ENCODE measurements around the gene AGPAT4.

Gene AGPAT4

DNA sequence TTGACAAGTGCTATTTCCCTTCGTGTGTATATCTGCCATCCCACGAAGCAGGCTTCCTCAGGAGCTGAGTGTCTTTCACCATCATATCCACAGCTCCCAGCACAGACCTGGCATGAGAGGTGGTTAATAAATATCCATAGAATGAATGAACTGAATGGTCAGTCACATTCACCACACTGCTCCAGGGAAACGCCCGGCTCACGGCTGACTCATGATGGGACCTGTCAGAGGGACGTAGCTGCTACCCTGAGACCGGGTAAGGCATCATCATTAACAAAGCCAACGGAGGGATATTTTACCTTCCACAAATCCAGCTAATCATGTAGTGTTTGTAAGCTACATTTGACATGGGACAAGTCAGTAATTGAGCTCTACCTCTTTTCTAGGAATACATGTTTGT is 12.5 kb downstream of the AGPAT4 start:
- DNase-seq (ENCODE audit: insufficient read length, low spot score), result no peak
- TF ChIP-seq, protein P1, sequence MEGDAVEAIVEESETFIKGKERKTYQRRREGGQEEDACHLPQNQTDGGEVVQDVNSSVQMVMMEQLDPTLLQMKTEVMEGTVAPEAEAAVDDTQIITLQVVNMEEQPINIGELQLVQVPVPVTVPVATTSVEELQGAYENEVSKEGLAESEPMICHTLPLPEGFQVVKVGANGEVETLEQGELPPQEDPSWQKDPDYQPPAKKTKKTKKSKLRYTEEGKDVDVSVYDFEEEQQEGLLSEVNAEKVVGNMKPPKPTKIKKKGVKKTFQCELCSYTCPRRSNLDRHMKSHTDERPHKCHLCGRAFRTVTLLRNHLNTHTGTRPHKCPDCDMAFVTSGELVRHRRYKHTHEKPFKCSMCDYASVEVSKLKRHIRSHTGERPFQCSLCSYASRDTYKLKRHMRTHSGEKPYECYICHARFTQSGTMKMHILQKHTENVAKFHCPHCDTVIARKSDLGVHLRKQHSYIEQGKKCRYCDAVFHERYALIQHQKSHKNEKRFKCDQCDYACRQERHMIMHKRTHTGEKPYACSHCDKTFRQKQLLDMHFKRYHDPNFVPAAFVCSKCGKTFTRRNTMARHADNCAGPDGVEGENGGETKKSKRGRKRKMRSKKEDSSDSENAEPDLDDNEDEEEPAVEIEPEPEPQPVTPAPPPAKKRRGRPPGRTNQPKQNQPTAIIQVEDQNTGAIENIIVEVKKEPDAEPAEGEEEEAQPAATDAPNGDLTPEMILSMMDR (IDR thresholded peaks at IDR 0.05; ENCODE audit: insufficient read depth, missing control alignments), result no peak
- no peak for FAIRE-seq

DNA sequence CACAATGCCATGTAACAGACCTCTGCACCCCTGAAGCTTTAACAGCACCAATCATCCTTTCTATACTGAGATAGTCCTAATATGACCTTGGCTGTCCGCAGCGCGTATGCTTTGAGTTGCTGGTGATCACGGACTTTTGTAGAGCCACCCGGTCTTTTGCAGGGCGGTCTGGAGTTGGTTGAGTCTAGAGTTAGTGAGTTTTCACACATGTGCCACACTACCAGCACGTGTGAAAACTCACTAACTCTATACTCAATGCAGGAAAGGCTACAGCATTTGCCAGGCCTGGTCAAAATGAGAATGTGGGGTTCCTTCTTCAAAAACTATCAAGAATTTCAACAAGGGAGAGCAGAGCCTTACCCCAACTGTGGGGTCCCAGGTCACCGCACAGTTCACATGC is 14.6 kb downstream of the AGPAT4 start:
- DNase-seq (ENCODE audit: insufficient read length, low spot score), result no peak
- TF ChIP-seq, protein P1 (IDR thresholded peaks at IDR 0.05; ENCODE audit: insufficient read depth, missing control alignments), result no peak
- FAIRE-seq, result no peak

DNA sequence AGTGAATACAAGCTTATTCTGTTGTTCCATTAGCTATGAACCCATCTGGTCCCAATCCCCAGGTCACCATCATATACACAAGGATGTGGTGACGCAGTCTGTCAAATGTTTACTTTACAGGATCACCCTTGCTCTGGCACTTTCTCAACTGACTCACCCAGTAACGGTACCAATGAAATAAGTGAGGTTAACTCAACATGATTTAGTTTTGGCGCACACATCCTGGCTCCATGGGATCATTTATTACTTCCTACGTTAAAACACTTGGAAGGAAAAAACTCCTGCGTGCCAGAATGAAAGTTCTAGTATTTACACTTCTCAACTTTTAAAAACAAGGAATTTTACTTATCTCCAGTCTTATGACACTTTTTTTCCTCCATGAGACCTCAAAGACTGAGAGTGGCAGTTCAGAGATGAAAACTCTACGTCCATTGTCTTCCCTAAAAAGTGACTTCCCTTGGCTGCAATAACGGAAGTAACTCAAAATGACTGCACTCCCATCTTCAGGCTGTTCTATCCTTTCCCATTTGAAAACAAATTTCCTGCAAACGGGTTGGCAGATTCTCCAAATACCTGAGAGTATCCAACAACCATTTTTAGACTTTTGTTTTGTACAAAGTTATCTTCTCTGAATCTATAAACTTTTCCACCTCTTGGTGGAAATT is 15.9 kb downstream of the AGPAT4 start:
- DNase-seq (ENCODE audit: insufficient read length, low spot score) (no peak), FAIRE-seq (no peak)
- TF ChIP-seq, protein P1 (IDR thresholded peaks at IDR 0.05; ENCODE audit: insufficient read depth, missing control alignments), result no peak

DNA sequence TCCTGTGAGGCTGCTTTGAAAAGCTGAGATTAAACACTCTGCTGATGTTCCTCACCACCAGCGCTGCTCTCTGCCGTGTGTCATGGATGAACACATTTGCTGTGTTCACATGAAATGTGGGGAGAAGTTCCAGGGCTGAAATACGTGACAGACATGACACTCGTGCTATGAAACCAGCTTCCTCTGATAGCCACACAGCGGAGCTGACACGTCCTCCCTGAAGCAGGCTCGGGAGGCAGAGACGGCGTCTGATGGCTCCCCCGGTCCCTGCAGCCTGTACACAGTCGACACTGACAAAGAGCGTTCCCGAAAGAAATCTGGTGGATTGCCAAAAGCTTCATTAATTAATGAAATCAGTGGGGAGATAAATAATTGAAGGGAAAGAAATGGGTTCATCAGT is 17.5 kb downstream of the AGPAT4 start:
- FAIRE-seq (no peak), DNase-seq (ENCODE audit: insufficient read length, low spot score) (no peak)
- TF ChIP-seq, protein P1 (IDR thresholded peaks at IDR 0.05; ENCODE audit: insufficient read depth, missing control alignments), result no peak

DNA sequence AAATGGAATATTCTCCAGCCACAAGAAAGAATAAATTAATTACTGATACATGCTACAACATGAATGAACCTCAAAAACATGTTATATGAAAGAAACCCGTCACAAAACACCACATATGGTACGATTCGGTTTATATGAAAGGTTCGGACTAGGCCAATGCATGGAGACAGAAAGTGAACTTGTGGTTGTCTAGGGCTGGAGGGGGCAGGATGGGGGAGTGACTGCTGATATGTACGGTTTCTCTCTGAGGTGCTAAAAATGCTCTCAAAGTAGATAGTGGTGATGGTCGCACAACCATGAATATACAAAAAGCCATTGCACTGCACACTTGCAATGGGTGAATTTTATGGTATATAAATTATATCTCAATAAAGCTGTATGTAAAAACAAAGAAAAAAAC is 18.3 kb downstream of the AGPAT4 start:
- no peak for FAIRE-seq
- TF ChIP-seq, protein P1 (IDR thresholded peaks at IDR 0.05; ENCODE audit: insufficient read depth, missing control alignments), result no peak
- no peak for DNase-seq (ENCODE audit: insufficient read length, low spot score)

DNA sequence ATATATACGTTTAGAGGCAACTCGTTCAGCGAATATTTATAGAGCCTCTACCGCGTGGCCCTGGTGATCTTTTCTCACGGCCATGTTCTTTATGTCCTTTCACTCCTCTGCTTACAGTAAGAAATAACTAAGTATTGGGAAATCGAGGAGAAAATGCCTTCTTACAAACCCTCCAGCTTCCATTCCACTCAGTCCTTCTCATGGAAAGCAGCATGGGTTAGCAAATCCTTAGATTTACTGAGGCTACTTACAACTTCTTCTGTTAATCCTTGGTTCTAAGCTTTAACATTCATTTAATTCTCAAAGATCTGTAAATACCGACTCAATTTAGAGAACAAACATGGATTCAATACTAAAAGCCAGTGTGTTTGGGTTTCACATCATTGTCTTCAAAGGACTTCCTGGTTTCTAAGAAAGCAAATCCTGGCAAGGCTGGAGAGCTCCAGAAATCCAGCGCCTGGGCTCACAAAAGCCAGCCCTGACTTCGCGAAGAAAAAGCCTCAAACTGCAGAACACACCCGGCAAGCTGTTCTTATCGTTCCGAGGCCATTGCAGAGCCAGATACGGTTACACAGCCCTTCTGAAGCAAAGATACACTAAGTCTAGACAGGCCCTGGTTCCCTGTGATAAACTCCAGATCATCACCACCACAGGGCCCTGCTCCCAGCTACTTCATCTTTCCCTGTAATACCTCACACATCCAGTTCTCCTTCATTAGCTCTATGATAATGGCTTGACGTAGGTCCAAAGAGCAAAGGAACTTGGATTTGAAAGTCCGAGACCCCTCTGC is 19.2 kb downstream of the AGPAT4 start:
- DNase-seq (ENCODE audit: insufficient read length, low spot score) (no peak), FAIRE-seq (no peak)
- TF ChIP-seq, protein P1 (IDR thresholded peaks at IDR 0.05; ENCODE audit: insufficient read depth, missing control alignments), result no peak

DNA sequence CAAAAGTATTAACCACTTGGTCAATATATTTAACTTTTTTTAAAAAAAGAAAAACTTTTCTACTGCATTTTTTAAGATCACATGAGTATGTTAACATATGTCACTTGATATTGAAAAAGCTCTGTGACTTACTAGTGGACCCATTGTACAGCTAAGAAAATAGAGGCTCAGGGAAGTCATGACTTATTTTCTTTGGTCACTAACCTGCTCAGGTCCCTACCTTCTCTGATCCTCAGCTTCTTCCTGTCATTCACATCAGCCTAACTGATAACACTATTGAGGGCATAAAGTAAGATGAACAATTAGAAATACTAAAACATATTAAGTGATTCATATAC is 19.8 kb downstream of the AGPAT4 start:
- TF ChIP-seq, protein P1 (IDR thresholded peaks at IDR 0.05; ENCODE audit: insufficient read depth, missing control alignments), result no peak
- FAIRE-seq (no peak), DNase-seq (ENCODE audit: insufficient read length, low spot score) (no peak)
